ENCODE data around the gene ZNF382. TPM values are rescaled to one million over a fixed set of nuclear protein-coding genes. Genes with fewer than 3 reads are reported as not detected.

Gene ZNF382
- total RNA-seq, 1 experiment from 2014 or later, result 16.5 TPM

GRCh38 chr19:36638862-36639510 lies 33.9 kb downstream of the ZNF382 start:
- no peaks in the 10 kb centered on the region for H3K27me3 ChIP-seq
- H3K27ac ChIP-seq, result no peak overlapping the region
- DNase-seq, result peak in 1 of 2 experiments; percentile 22
- no peaks in the 10 kb centered on the region for H3K4me1 ChIP-seq
- H3K9me3 ChIP-seq (replicated peaks), result peaks cover 45% of the 10 kb centered on the region
- peaks cover 23% of the 10 kb centered on the region for H3K36me3 ChIP-seq
- H3K4me3 ChIP-seq, result no peak overlapping the region

DNA sequence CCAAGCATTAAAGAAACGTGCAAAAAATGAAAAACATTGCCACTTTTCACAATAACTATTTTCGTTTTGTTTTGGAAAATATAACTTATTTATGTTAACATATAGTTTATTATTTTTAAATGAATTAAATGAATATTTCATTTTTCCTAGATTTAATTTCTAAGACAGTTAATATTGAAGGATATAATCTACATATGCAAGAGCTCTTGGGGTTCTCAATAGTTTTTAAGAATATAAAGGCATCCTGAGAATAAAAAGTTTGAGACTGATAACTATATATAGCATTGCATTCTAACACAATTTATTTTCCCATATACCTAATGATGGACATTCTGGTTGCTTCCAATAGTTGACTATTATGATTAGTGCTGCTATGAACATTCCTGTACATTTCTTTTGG lies 41.6 kb downstream of the ZNF382 start:
- peaks cover 31% of the 10 kb centered on the region for H3K9me3 ChIP-seq (replicated peaks)
- no peaks in the 10 kb centered on the region for H3K27me3 ChIP-seq
- DNase-seq, result no peak
- H3K4me1 ChIP-seq, result no peaks in the 10 kb centered on the region
- no peak overlapping the region for H3K27ac ChIP-seq
- H3K36me3 ChIP-seq, result peaks cover 55% of the 10 kb centered on the region
- no peak overlapping the region for H3K4me3 ChIP-seq

DNA sequence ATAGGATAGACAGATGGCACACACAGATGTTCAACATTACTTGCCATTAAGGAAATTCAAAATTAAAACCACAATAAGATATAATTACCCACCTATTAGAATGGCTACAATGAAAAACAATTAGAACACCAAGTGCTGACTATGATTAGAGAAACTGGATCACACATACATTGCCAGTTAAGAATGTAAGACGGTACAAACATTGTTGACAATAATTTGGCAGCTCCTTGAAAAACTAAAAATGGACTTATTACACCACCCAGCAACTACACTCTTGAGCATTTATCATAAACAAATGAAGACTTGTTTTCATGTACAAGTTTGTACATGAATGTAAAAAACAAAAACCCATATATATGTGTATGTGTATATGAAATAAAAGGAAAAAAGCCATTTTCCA lies 47.8 kb downstream of the ZNF382 start:
- Histone ChIP-seq H3K27me3 (no peaks in the 10 kb centered on the region), H3K36me3 (peaks cover 80% of the 10 kb centered on the region), H3K27ac (no peak overlapping the region), H3K9me3 (replicated peaks) (peaks cover 34% of the 10 kb centered on the region), H3K4me1 (no peaks in the 10 kb centered on the region), H3K4me3 (no peak overlapping the region)
- DNase-seq, result no peak

- Histone ChIP-seq H3K36me3 (peaks cover 49% of the 10 kb centered on the region), H3K4me1 (no peaks in the 10 kb centered on the region), H3K27ac (no peak overlapping the region), H3K27me3 (no peaks in the 10 kb centered on the region), H3K9me3 (replicated peaks) (peaks cover 18% of the 10 kb centered on the region), H3K4me3 (peak overlapping the region; percentile 83)
- no peak for DNase-seq
Measured at GRCh38 chr19:36665832-36666231, 60.7 kb downstream of the ZNF382 start.

GRCh38 chr19:36668646-36669045 lies 63.5 kb downstream of the ZNF382 start:
- H3K27me3 ChIP-seq, result no peaks in the 10 kb centered on the region
- H3K4me3 ChIP-seq, result no peak overlapping the region
- H3K4me1 ChIP-seq, result no peaks in the 10 kb centered on the region
- DNase-seq, result no peak
- H3K27ac ChIP-seq, result no peak overlapping the region
- H3K36me3 ChIP-seq, result peaks cover 39% of the 10 kb centered on the region
- peaks cover 10% of the 10 kb centered on the region for H3K9me3 ChIP-seq (replicated peaks)

GRCh38 chr19:36672368-36672767 lies 67.3 kb downstream of the ZNF382 start:
- H3K27ac ChIP-seq, result no peak overlapping the region
- H3K27me3 ChIP-seq, result no peaks in the 10 kb centered on the region
- no peak overlapping the region for H3K4me3 ChIP-seq
- H3K9me3 ChIP-seq (replicated peaks), result peaks cover 2% of the 10 kb centered on the region; the same call in 1 of the 2 replicates
- H3K36me3 ChIP-seq, result peaks cover 27% of the 10 kb centered on the region
- no peaks in the 10 kb centered on the region for H3K4me1 ChIP-seq
- no peak for DNase-seq

- Histone ChIP-seq H3K27ac (no peak overlapping the region), H3K9me3 (replicated peaks) (peaks cover 2% of the 10 kb centered on the region; the same call in 1 of the 2 replicates), H3K4me3 (no peak overlapping the region), H3K27me3 (no peaks in the 10 kb centered on the region), H3K36me3 (peaks cover 39% of the 10 kb centered on the region), H3K4me1 (no peaks in the 10 kb centered on the region)
- DNase-seq, result no peak
Measured at GRCh38 chr19:36674201-36674600, 69.1 kb downstream of the ZNF382 start.

GRCh38 chr19:36679455-36679854 lies 74.3 kb downstream of the ZNF382 start:
- no peak overlapping the region for H3K4me3 ChIP-seq
- no peaks in the 10 kb centered on the region for H3K4me1 ChIP-seq
- no peaks in the 10 kb centered on the region for H3K27me3 ChIP-seq
- peaks cover 10% of the 10 kb centered on the region for H3K9me3 ChIP-seq (replicated peaks)
- H3K36me3 ChIP-seq, result peaks cover 64% of the 10 kb centered on the region
- H3K27ac ChIP-seq, result no peak overlapping the region
- DNase-seq, result no peak

Other genes starting within 250 kb of the ZNF382 start
- gene ZFP14, start 226.1 kb upstream of the ZNF382 start, total RNA-seq (2014; rRNA removed; shearing (Covaris generic)), result 7.1 TPM in 2 replicates
- 16.8 and 17.0 TPM in 2 replicates for gene ZFP82, start 186.7 kb upstream of the ZNF382 start, total RNA-seq (2014; rRNA removed; shearing (Covaris generic))
- gene ZNF566, start 115.8 kb upstream of the ZNF382 start, total RNA-seq (2014; rRNA removed; shearing (Covaris generic)), result 17.8 and 20.9 TPM in 2 replicates
- 24.0 and 28.2 TPM in 2 replicates for gene ZNF260, start 77.0 kb upstream of the ZNF382 start, total RNA-seq (2014; rRNA removed; shearing (Covaris generic))
- gene ZNF529, start 32.0 kb upstream of the ZNF382 start, total RNA-seq (2014; rRNA removed; shearing (Covaris generic)), result 12.6 and 16.9 TPM in 2 replicates
- gene ZNF461, start 61.5 kb downstream of the ZNF382 start, total RNA-seq (2014; rRNA removed; shearing (Covaris generic)), result 10.2 and 12.0 TPM in 2 replicates
- 17.8 and 24.0 TPM in 2 replicates for gene ZNF567, start 82.3 kb downstream of the ZNF382 start, total RNA-seq (2014; rRNA removed; shearing (Covaris generic))
- 24.0 and 28.6 TPM in 2 replicates for gene ZNF850, start 167.5 kb downstream of the ZNF382 start, total RNA-seq (2014; rRNA removed; shearing (Covaris generic))
- gene ZNF790, start 233.1 kb downstream of the ZNF382 start, total RNA-seq (2014; rRNA removed; shearing (Covaris generic)), result 6.0 and 6.3 TPM in 2 replicates
- gene ZNF345, start 245.6 kb downstream of the ZNF382 start, total RNA-seq (2014; rRNA removed; shearing (Covaris generic)), result 7.2 and 8.1 TPM in 2 replicates